ENCODE data around the gene EXT2. TPM values are rescaled to one million over a fixed set of nuclear protein-coding genes. Genes with fewer than 3 reads are reported as not detected.

The EXT2 gene
- polyA plus RNA-seq, 1 donor from 2014 or later = 77.5 TPM

DNA sequence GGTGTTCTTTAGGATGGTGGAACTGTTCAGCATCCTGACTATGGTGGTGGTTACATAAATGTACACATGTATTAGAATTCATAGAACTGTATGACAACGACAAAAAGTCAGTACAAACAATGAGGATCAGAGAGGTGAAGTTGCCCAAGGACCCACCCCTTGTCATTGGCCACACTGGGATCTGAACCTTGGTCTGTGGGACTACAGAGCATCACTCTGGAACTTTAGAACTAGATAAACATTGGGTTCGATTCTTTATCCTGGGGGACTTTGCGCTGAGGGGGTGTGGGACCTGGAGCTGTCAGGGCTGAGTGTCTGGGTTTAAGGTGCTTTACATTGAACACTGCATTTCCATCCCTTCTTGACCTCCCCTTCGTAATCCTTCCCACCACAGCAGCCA, 12.8 kb upstream of the EXT2 start:
- no peaks in the 10 kb centered on the region for H3K9me2 ChIP-seq (ENCODE audit: insufficient read depth, low read length)
- no peaks in the 10 kb centered on the region for H3F3A ChIP-seq (ENCODE audit: insufficient read depth, low read length, poor library complexity, severe bottlenecking)
- no peak overlapping the region for H2AFZ ChIP-seq (ENCODE audit: low read depth, low read length)
- H3K9me3 ChIP-seq (ENCODE audit: low read length) = no peaks in the 10 kb centered on the region
- no peak overlapping the region for H3K4me2 ChIP-seq (ENCODE audit: low read length)
- no peak for TF ChIP-seq TAF1 (IDR thresholded peaks at IDR 0.05; ENCODE audit: low read depth)
- no peak for TF ChIP-seq MXI1 (conservative IDR thresholded peaks at IDR 0.05; ENCODE audit: poor library complexity, severe bottlenecking)
- TF ChIP-seq POLR2AphosphoS5 (IDR thresholded peaks at IDR 0.05) = no peak
- TF ChIP-seq, protein P1, sequence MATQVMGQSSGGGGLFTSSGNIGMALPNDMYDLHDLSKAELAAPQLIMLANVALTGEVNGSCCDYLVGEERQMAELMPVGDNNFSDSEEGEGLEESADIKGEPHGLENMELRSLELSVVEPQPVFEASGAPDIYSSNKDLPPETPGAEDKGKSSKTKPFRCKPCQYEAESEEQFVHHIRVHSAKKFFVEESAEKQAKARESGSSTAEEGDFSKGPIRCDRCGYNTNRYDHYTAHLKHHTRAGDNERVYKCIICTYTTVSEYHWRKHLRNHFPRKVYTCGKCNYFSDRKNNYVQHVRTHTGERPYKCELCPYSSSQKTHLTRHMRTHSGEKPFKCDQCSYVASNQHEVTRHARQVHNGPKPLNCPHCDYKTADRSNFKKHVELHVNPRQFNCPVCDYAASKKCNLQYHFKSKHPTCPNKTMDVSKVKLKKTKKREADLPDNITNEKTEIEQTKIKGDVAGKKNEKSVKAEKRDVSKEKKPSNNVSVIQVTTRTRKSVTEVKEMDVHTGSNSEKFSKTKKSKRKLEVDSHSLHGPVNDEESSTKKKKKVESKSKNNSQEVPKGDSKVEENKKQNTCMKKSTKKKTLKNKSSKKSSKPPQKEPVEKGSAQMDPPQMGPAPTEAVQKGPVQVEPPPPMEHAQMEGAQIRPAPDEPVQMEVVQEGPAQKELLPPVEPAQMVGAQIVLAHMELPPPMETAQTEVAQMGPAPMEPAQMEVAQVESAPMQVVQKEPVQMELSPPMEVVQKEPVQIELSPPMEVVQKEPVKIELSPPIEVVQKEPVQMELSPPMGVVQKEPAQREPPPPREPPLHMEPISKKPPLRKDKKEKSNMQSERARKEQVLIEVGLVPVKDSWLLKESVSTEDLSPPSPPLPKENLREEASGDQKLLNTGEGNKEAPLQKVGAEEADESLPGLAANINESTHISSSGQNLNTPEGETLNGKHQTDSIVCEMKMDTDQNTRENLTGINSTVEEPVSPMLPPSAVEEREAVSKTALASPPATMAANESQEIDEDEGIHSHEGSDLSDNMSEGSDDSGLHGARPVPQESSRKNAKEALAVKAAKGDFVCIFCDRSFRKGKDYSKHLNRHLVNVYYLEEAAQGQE (IDR thresholded peaks at IDR 0.05; ENCODE audit: borderline replicate concordance) = no peak
- no peak for TF ChIP-seq SMC3 (conservative IDR thresholded peaks at IDR 0.05; ENCODE audit: poor library complexity)
- no peak for TF ChIP-seq EZH2 (IDR thresholded peaks at IDR 0.05; ENCODE audit: borderline replicate concordance, insufficient read depth, low read length, poor library complexity, severe bottlenecking)
- no peak for TF ChIP-seq EP300 (conservative IDR thresholded peaks at IDR 0.05; ENCODE audit: poor library complexity, severe bottlenecking)
- TF ChIP-seq, protein P2, sequence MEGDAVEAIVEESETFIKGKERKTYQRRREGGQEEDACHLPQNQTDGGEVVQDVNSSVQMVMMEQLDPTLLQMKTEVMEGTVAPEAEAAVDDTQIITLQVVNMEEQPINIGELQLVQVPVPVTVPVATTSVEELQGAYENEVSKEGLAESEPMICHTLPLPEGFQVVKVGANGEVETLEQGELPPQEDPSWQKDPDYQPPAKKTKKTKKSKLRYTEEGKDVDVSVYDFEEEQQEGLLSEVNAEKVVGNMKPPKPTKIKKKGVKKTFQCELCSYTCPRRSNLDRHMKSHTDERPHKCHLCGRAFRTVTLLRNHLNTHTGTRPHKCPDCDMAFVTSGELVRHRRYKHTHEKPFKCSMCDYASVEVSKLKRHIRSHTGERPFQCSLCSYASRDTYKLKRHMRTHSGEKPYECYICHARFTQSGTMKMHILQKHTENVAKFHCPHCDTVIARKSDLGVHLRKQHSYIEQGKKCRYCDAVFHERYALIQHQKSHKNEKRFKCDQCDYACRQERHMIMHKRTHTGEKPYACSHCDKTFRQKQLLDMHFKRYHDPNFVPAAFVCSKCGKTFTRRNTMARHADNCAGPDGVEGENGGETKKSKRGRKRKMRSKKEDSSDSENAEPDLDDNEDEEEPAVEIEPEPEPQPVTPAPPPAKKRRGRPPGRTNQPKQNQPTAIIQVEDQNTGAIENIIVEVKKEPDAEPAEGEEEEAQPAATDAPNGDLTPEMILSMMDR (IDR thresholded peaks at IDR 0.05; ENCODE audit: poor library complexity, severe bottlenecking) = no peak
- no peak for TF ChIP-seq RAD21 (conservative IDR thresholded peaks at IDR 0.05)
- no peaks in the 10 kb centered on the region for H4K20me1 ChIP-seq (ENCODE audit: insufficient read depth)
- H3K79me2 ChIP-seq (replicated peaks; ENCODE audit: insufficient read depth, low read length) = no peaks in the 10 kb centered on the region
- no peaks in the 10 kb centered on the region for H3K36me3 ChIP-seq (ENCODE audit: insufficient read depth, low read length)
- no peak overlapping the region for H3K27ac ChIP-seq (ENCODE audit: low read length)
- H3K27me3 ChIP-seq (ENCODE audit: insufficient read depth, low read depth, low read length) = no peaks in the 10 kb centered on the region
- H3K4me3 ChIP-seq (ENCODE audit: low read length) = no peak overlapping the region
- H3K9ac ChIP-seq (ENCODE audit: low read length) = no peak overlapping the region

DNA sequence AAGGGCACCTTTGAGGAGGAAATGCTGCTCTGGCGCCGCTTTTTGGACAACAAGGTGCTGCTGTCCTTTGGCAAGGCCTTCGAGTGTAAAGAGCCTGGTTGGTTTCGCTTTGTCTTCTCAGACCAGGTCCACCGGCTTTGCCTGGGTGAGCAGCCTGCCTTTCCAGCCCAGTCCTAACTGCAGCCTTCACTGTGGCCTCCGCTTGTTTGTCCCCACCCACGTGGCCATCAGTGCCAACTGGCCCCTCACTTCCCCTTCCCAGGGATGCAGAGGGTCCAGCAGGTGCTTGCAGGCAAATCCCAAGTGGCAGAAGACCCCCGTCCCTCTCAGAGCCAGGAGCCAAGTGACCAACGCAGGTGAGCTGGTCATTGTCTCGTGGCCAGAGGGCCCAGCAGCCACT, 12.0 kb upstream of the EXT2 start:
- Histone ChIP-seq H3K9me2 (ENCODE audit: insufficient read depth, low read length) (no peaks in the 10 kb centered on the region), H3F3A (ENCODE audit: insufficient read depth, low read length, poor library complexity, severe bottlenecking) (no peaks in the 10 kb centered on the region), H3K9me3 (ENCODE audit: low read length) (no peaks in the 10 kb centered on the region), H3K36me3 (ENCODE audit: insufficient read depth, low read length) (no peaks in the 10 kb centered on the region), H2AFZ (ENCODE audit: low read depth, low read length) (no peak overlapping the region), H3K27me3 (ENCODE audit: insufficient read depth, low read depth, low read length) (no peaks in the 10 kb centered on the region), H4K20me1 (ENCODE audit: insufficient read depth) (no peaks in the 10 kb centered on the region), H3K27ac (ENCODE audit: low read length) (no peak overlapping the region), H3K4me3 (ENCODE audit: low read length) (no peak overlapping the region), H3K9ac (ENCODE audit: low read length) (no peak overlapping the region), H3K79me2 (replicated peaks; ENCODE audit: insufficient read depth, low read length) (no peaks in the 10 kb centered on the region), H3K4me2 (ENCODE audit: low read length) (no peak overlapping the region)
- TF ChIP-seq EZH2 (IDR thresholded peaks at IDR 0.05; ENCODE audit: borderline replicate concordance, insufficient read depth, low read length, poor library complexity, severe bottlenecking) = no peak
- no peak for TF ChIP-seq TAF1 (IDR thresholded peaks at IDR 0.05; ENCODE audit: low read depth)
- no peak for TF ChIP-seq POLR2AphosphoS5 (IDR thresholded peaks at IDR 0.05)
- TF ChIP-seq, protein P1 (IDR thresholded peaks at IDR 0.05; ENCODE audit: borderline replicate concordance) = no peak
- no peak for TF ChIP-seq SMC3 (conservative IDR thresholded peaks at IDR 0.05; ENCODE audit: poor library complexity)
- no peak for TF ChIP-seq MXI1 (conservative IDR thresholded peaks at IDR 0.05; ENCODE audit: poor library complexity, severe bottlenecking)
- TF ChIP-seq RAD21 (conservative IDR thresholded peaks at IDR 0.05) = no peak
- no peak for TF ChIP-seq EP300 (conservative IDR thresholded peaks at IDR 0.05; ENCODE audit: poor library complexity, severe bottlenecking)
- TF ChIP-seq, protein P2 (IDR thresholded peaks at IDR 0.05; ENCODE audit: poor library complexity, severe bottlenecking) = no peak

Data from neural cell (in vitro differentiated cells).